Activated T-cell treated with anti-CD3 and anti-CD28 coated beads, Interleukin-2, amount 50 U/mL, for 48 hours (primary cell): ENCODE results near the gene MAST3.

Experiments
- DNase-seq, 2 experiments: peaks; one replicate each; pipeline ENCODE4 v3.0.0-alpha.2; 2020

Gene MAST3

DNA sequence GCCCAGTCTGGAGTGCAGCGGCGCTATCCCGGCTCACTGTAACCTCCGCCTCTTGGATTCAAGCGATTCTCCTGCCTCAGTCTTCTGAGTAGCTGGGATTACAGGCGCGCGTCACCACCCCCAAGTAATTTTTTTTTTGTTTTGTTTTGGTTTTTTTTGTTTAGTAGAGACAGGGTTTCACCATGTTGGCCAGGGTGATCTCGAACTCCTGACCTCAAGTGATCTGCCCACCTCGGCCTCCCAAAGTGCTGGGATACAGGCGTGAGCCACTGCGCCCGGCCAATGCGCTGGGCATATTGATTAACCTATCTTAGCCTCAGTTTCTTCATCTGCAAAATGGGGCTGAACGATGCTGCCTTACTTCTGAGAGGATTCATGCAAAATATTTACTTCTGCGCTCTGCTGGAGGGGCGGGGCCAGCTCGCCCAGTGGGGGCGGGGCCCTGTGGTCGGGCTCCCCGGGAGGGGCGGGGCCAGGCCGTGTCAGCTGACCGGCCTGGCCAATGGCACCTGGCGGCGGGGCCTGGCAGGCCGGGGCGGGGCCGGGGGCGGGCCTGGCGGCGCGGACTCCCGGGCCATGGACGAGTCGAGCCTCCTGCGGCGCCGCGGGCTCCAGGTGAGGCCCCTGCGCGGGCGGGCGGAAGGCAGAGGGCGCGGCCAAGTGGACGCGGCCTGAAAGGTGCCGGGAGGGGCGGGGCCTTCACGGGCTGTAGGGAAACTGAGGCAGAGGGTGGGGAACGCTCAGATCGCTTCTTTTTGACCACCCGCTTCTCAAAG is at the start of gene MAST3:
Gene MAST3 (plus strand): TSS at position 562 of the 776 bp plus-strand sequence. CDS start 15 bp downstream, at position 577.
- DNase-seq = peak; percentile 94 to 97

DNA sequence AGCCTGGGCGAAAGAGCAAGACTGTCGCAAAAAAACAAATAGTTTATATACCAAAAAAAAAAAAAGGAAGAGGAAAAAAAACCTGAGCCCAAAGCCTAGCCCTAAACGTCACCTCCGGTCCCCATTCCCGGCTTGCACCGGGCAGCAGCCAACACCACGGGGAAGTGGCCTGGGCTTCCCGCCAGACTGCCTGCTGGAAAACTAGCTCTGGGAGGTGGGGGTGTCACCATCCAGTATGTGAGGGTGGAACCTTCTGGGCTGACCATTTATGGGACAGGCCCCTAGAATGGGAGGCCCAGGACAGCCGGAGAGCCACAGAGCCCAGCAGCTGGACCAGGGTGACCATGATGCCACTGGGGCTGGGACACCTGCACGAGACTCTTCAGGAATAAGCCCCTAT is 48.2 kb upstream of the MAST3 start:
- DNase-seq = no peak

DNA sequence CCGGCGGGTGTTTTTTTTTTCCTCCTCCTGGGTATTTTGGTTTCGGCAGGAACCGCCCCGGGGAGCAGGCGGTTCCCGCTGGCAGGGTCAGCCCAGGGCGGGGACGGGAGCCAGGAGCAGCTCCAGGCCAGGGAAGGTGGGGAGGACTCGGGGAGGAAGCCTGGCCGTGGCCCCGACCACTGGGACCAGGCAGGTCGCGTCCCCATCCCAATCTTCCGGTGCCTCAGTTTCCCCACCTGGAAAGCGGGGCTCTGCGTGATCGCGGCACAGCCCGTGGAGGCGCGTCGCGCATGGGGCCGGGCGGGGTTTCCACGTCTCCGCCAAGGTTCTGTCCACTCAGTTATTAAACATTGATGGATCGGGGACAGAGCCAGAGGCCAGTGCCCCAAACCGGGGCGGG is 45.7 kb upstream of the MAST3 start:
- DNase-seq = no peak

DNA sequence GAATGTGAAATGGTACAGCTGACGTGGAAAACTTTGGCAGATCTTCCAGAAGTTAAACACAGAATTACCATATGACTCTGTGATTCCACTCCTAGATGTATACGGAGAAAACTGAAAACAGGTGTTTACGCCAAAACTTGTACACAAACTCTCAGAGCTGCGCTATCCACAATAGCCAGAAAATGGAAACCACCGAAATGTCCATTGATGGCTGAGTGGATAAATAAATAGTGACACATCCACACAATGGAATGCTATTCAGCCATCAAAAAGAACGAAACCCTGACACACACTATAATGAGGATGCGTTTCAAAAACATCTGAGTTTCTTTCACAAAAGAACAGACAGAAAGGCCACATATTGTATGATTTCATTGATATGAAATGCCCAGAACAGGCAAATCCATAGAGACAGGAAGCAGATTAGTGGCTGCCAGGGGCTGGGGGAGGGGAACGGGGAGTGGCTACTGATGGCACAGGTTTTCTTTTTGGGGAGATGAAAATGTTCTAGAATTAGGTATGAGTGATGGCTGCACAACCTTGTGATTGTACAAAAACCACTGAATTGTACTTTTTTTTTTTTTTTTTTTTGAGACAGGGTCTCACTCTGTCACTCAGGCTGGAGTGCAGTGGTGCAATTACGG is 43.9 kb upstream of the MAST3 start:
- DNase-seq = no peak

DNA sequence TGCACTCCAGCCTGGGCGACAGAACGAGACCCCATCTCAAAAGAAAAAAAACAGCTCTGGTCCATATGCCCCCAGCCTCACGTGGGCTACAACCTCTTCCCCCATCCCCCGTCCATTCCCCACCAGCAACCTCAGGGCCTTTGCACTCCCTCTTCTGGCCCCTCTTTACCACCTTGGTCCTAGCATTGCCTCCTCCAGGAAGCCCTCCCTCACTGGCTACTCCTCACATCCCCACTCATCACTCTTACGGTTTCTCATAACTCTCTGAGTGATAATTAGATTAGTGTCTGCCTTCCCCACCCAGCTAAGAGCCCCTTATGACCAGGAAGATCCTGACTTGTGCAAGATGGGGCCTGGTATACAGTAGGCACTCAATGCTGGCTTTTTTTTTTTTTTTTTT is 41.6 kb upstream of the MAST3 start:
- DNase-seq = no peak

DNA sequence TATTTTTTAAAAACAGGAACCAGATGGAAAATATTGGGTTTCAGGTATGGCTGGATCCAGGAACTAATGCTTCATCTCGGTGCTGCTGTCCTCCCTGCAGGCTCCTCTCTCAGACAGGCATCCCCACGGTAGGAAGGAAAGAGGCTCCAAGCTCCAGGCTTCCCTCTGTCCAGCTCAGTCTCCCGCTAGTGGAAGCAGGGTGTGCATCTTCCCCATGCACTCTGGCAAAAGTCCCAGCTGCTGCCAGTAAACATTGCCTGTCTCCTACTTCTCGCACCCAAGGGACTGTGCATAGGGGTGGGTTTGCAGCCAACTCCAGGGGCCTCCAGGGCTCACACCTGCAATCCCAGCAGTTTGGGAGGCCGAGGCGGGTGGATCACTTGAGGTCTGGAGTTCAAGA is 40.0 kb upstream of the MAST3 start:
- DNase-seq = no peak

DNA sequence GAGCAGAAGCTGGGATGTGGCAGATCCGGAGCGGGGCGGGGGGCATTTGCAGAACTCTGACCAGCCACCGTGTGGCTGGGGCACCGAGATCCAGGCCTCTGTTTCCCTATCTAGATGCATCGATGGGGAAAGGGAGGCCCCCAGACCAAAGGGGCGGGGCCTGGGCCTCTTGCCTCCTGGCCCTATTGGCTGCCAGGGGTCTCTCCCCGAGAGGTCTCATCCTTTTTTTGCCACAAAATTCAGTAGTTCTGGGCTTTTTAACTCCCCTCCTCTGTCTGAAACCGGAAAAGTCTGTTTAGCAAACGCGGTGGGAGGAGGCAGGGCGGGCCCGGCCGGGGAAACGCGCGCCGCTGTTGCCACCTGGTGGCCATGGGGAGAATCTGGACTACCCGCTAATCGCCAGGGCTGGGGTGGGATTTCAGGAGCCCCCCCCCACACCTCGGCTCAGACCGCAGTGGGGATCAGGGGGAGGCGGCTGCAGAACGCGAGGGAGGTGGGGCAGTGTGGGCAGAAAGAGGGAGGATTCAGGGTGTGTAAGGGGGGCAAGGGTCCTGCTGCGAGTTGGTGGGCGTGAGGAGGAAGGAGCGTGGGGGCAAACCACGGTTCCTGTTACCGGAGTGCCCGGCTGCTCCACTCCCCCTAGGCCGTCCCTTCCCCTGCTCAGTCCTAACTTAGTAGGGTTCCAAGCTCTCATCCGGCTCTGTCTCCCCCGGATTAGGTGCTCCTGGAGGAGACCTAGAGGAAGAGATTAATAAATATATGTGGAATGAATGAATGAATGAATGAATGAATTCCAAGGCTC is 39.2 kb upstream of the MAST3 start:
- DNase-seq = peak; percentile 89

DNA sequence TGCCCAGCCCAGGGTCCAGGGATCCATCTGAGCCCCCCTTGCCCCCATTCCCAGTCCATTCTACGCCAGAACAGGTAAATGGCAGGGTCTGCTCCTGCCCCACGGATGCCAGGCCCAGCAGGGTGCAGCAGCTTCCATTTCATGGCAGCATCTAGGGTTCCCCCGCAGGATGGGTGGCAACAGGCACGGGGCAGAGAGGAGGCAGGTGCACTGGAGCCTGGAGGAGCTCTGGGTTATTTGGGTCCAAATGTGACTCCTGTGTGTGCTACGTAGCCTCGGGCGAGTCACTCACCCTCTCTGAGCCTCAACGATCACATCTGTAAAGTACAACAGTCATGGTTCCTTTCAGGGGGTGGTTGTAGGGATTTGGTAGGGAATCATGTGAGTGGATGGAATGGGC is 38.3 kb upstream of the MAST3 start:
- no peak for DNase-seq

DNA sequence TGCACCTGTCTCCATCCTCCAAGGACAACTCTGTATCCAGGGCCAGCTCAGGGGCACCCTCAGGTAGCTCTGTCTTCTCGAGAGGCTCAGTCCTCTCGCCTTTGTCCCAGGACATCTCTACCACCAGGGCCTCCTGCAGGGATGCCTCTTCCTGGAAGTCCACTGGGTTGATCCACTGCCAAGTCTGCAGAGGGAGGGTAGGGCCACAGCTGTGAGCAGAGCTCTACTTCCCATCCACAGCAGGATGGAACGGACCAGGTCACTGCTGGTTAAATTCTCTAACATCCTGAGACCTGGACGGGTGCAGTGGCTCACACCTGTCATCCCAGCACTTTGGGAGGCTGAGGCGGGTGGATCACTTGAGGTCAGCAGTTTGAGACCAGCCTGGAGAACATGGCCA is 37.7 kb upstream of the MAST3 start:
- DNase-seq = no peak

DNA sequence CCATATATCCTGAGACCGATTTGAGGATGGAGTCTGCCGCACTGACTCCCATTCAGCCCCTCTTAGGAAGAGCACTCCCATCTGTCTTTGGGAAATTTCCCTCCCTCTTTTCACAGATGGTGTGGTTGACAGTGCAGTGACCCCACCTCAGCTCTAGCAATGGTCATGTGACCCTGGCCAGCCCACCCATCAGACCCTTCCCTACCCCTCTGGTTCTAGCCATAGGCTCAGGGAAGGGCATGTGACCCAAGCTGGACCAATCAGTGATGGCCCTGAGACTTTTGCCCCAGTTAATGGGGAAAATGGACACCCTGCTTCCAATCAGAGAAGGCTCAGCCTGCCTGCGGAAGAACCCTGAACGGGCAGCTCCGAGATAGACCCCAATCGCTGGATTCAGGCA is 37.1 kb upstream of the MAST3 start:
- DNase-seq = no peak

DNA sequence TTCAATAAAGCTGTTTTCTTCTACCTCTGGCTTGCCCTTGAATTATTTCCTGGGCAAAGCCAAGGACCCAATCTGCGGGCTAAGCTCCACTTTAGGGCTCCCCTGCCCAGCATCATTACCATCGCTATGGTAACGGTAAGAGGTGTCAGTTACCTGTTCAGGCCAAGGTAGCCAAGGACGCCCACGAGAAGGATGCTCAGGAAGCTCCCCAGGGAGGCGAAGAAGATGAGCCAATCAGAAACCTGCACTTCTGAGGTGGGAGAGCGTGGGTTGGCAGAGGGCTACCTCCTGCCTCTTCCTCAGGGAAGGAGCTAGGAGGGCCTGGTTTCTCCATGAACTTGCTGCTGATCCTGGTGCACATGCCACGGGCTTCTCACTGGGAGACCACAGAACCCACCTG is 35.5 kb upstream of the MAST3 start:
- DNase-seq = no peak

DNA sequence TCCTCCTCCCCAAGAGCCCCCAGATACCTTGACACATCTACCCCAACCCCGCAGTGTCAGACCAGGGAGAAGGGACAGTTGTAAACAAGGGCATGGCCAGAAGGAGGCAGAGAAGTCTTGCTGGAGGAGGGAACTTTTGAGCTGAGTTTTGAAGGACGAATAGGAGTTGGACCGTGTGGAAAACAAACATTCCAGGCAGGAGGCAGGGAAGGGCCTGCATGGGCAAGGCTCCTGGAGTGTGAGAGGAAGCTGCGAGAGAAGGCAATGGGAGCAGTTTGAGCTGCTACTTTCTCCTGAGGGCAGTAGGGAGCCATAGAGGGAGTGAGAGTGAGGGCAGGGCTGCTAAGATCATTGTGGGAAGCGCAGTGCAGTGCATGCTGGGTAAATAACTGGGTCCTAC is 34.1 kb upstream of the MAST3 start:
- no peak for DNase-seq

DNA sequence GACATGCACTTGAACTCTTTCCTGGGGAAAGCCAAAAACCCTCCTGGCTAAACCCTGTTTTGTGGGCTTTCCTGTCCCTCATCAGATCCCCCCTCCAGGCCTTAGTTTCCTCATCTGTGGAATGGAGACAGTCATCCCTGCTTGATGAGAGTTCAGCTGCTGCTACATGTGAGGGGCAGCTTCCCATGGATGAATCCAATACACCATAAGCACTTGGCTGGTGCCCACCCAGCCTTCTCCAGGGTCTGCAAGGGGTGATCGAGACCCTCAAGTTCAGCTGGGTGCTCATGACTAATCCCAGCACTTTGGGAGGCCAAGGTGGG is 32.4 kb upstream of the MAST3 start:
- DNase-seq = no peak

DNA sequence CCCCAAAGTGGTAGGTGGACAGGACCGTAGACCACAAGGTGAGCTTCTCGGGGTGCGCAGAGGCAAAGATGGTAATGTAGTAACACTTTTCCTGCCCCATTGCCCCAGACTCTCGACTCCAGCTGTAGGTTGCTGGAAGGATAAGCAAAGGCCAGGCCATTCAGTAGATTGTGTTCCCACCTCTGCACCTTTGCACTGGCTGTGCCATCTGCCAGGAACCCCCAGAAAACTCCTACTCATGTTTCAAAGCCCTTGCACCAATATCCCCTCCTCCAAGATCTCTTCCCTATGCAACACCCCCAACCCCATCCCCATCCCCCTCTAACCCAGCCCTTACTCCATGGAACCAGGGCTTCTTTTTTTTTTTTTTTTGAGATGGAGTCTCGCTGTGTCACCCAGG is 29.2 kb upstream of the MAST3 start:
- no peak for DNase-seq

DNA sequence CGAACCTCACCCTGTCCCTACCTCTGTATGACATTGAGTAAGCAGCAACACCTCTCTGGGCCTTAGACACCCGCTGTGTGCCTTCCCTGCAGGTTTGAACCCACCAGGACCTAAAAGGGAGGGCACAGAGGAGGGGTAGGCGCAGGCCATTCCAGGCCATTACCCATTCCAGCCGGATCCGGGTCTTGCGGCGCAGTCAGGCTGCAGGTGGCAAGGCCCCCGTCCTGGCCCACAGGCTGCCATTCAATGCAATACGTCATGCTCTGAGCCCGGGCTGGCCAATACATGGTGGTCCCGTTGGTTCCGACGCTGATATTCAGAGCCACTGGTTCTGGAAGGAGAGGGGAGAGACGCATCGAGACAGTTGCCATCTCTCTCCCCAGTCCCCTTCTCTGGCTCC is 28.2 kb upstream of the MAST3 start:
- DNase-seq = no peak

DNA sequence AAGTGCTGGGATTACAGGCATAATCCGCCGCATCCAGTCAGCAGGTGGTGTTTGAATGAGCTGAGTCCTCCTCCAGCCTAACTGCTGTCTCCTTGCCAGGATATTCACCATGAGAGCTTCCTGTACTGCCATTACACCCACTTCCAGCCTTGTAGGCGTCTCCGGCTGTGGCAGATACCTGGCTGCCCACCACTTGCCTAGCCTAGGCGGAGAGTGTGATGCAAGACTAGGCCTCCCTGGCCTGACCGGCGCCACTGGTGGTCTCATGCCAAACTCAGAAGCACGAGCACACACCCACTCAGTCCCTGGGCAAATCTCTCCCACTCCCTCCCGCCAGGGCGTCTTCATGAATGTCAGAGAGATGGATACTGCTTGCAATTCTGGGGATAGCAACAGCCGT is 27.4 kb upstream of the MAST3 start:
- no peak for DNase-seq

DNA sequence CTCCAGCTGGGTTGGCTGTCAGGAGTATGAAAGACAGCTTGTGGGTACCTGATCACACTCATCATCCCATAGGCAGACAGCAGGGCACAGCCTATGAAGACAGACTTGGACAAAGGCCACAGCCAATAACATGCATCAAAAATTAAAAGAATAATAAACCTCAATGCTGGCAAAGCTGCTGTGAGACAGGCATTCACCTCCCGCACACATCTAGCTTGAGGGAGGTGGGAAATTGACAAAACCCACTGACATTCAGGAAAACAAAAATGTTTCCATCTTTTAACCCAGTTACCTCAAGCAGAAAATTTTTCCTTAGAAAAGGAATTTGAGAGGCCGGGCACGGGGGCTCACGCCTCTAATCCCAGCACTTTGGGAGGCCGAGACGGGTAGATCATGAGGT is 25.2 kb upstream of the MAST3 start:
- DNase-seq = no peak

DNA sequence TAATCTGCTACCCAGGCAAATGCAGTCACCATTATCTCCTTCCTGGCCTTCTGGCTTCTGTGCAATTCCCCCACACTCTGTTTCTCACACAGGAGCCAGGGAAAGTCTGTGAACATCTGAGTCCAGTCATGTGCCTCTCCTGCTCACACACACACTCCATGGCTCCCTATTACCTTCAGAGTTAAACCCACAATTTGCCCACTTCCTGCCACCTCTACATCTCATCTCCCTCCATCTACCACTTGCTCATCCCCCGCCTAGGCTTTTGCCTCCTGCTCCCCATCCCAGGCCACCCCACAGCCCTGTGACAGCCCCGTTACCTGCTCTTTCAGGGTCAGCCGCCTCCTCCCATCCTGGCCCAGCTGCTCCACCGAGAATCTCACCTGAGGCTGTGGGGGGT is 24.4 kb upstream of the MAST3 start:
- DNase-seq = no peak

DNA sequence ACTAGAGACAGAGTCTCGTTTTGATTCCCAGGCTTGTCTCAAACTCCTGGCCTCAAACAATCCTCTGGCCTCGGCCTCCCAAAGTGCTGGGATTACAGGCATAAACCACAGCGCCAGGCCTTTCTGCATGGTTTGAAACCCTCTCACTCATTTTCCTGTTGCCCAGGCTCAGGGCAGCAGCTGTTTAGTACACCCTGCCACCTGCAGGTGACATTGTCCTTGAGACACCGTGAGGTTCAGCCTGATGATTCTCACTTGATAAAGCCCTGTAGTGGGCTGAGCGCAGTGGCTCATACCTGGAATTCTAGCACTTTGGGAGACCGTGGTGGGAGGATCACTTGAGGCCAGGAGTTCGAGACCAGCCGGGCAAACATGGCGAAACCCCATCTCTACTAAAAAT is 23.4 kb upstream of the MAST3 start:
- DNase-seq = no peak

DNA sequence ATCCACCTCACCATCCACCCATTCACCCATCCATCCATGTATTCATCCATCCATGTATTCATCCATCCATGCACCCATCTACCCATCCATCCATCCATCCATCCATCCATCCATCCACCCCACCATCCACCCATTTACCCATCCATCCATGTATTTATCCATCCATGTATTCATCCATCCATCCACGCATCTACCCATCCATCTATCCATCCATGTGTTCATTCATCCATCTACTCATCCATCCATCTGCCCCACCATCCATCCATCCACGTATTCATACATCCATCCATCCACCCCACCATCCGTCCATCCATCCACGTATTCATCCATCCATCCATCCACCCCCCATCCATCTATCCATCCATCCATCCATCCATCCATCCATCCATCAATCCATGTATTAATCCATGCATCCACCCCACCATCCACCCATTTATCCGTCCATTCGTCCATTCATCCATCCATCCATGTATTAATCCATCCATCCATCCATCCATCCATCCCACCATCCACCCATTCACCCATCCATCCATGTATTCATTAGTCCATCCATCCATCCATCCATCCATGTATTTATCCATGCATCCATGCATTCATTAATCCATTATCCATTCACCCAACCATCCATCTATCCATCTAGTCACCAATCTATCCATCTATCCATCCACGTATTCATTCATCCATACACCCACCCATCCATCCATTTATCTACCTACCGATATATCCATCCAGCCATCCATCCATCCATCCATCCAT is 13.5 kb upstream of the MAST3 start:
- no peak for DNase-seq

DNA sequence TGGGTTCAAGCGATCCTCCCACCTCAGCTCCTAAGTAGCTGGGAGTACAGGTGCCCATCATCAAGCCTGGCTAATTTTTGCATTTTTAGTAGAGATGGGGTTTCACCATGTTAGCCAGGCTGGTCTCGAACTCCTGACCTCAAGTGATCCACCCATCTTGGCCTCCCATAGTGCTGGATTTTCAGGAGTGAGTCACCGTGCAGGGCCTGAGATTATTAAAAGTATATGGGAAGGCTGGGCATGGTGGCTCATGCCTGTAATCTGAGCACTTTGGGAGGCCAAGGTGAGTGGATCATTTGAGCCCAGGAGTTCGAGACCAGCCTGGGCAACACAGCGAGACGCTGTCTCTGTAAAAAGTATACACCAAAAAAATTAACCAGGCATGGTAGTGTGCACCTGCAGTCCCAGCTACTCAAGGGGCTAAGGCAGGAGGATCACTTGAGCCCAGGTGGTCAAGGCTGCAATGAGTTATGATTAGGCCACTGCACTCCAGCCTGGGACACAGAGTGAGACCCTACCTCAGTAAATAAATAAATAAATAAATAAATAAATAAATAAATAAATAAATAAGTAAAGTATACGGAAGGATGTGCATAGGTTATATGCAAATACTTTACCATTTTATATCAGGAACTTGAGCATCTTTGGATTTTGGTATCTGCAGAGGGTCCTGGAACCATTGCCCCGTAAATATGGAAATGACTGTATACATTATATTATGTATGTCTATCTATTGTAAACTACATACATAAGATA is 11.7 kb upstream of the MAST3 start:
- DNase-seq = no peak

DNA sequence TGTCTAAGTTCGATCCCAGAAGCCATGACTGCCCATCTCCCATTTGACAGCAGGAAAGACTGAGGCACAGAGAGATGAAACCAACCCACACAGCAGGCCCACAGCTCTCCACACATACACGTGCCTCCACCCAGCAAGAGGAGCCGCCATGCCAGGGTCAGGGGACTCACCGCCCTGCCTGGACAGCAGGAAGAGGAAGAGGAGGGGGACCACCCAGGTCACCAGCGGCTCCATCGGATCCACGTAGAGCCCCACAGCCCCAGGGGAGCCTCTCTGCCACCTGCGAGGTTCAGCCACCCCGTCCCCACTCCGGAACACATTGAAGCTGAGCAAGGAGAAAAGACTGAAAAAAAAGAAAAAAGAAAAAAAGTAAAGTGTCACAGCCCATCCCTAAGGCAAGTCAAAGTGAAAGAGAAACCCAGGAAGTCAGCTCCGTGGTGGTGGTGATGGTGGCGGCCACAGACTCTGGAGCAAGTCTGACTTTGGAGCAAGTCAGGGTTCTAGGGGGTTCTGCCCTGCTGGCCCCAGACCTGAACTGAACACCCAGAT is 10.9 kb upstream of the MAST3 start, which contains the start of gene IL12RB1:
Gene IL12RB1 (minus strand): TSS at position 345 of the 549 bp plus-strand sequence. CDS start 111 bp downstream, at position 234.
- peak; percentile 71 to 73 for DNase-seq
